ENCODE data around the gene B3GALT6.

DNA sequence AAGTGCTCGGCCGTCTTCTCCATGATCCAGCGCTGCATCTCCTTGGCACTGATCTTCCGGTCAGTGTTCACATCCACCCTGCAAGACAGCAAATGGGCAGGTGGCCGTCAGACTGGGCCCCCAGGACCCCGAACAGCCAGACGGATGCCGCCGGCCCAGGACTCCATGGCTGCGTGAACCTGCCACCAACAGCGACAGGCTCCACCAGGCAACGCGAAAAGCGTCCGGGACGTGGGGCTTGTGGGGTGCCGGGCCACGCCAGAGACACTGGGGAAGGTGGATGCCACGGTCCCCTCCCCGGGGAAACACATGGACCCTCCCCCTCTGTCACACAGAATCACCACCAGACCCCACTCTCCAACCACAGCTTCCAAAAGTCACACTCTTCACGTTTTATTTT is 8.1 kb upstream of the B3GALT6 start:
- TF ChIP-seq TAF1 (conservative IDR thresholded peaks at IDR 0.05) (no peak), EGR1 (IDR thresholded peaks at IDR 0.05; ENCODE audit: low read depth in 2 of 2) (no peak), JUND (IDR thresholded peaks at IDR 0.05) (no peak), GABPA (IDR thresholded peaks at IDR 0.05 in 1 of 2, conservative IDR thresholded peaks at IDR 0.05 in 1 of 2) (no peak), YY1 (IDR thresholded peaks at IDR 0.05) (no peak), REST (IDR thresholded peaks at IDR 0.05) (no peak)
- TF ChIP-seq, protein P1, sequence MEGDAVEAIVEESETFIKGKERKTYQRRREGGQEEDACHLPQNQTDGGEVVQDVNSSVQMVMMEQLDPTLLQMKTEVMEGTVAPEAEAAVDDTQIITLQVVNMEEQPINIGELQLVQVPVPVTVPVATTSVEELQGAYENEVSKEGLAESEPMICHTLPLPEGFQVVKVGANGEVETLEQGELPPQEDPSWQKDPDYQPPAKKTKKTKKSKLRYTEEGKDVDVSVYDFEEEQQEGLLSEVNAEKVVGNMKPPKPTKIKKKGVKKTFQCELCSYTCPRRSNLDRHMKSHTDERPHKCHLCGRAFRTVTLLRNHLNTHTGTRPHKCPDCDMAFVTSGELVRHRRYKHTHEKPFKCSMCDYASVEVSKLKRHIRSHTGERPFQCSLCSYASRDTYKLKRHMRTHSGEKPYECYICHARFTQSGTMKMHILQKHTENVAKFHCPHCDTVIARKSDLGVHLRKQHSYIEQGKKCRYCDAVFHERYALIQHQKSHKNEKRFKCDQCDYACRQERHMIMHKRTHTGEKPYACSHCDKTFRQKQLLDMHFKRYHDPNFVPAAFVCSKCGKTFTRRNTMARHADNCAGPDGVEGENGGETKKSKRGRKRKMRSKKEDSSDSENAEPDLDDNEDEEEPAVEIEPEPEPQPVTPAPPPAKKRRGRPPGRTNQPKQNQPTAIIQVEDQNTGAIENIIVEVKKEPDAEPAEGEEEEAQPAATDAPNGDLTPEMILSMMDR (IDR thresholded peaks at IDR 0.05; ENCODE audit: low read depth, low read length, missing input control) = no peak
- TF ChIP-seq, protein P2, sequence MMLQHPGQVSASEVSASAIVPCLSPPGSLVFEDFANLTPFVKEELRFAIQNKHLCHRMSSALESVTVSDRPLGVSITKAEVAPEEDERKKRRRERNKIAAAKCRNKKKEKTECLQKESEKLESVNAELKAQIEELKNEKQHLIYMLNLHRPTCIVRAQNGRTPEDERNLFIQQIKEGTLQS (IDR thresholded peaks at IDR 0.05) = no peak
